Colonic mucosa (tissue), 4 donors: Measurements from ENCODE around the gene CSNK1D. TPM values are rescaled to one million over a fixed set of nuclear protein-coding genes. Genes with fewer than 3 reads are reported as not detected.

ENCODE experiments used
- DNase-seq: peaks from one replicate; pipeline ENCODE4 v3.0.0-alpha.2; 2020
- H3K27ac ChIP-seq: fragments of 200-600 bp; one replicate; pipeline ENCODE4 v1.8.0; 2021
- H3K27me3 ChIP-seq: fragments of 200-600 bp; one replicate; pipeline ENCODE4 v1.8.0; 2021
- H3K36me3 ChIP-seq: fragments of 200-600 bp; one replicate; pipeline ENCODE4 v1.8.0; 2021
- H3K4me1 ChIP-seq: fragments of 200-600 bp; one replicate; pipeline ENCODE4 v1.8.0; 2021; ENCODE audit warnings: mild to moderate bottlenecking
- H3K4me3 ChIP-seq: fragments of 200-600 bp; one replicate; pipeline ENCODE4 v1.8.0; 2021
- H3K9ac ChIP-seq, 2 donors: one replicate each; pipeline ENCODE4 v1.7.0; 2013; ENCODE audit warnings: control low read depth in 2 of 2, low read depth in 2 of 2, low read length in 2 of 2
- H3K9me3 ChIP-seq: fragments of 200-600 bp; one replicate; pipeline ENCODE4 v1.8.0; 2021
- intact Hi-C: fragments of 100-400 bp; cut with DNase I; formaldehyde crosslinking; loops from one replicate; pipeline ENCODE4 v1.14.1; 2022
- total RNA-seq, 2 donors: library from RNA; stranded (reverse); fragmentation: NEBNext Ultra II Directional in 1 of 2; extraction: Animal tissue kit (Norgen Biotek cat#: 25700) in 1 of 2; gene quantifications; one replicate each; pipeline ENCODE4 v1.2.1, GENCODE V29; 2021
- TF ChIP-seq, protein P1 (sequence below): fragments of 200-600 bp; IDR thresholded peaks from one replicate; pipeline ENCODE4 v1.8.0; 2022; ENCODE audit warnings: antibody characterized with exemption, mild to moderate bottlenecking
- donor health status: healthy.
- donor health status: DM: no; HTN: no; CAD: no.
- donor health status: DM: no; HTN: no; CAD: no.

CSNK1D gene
- total RNA-seq, 2 donors from 2014 or later: 136 to 138 TPM

GRCh38 chr17:82316651-82317393 is 43.3 kb upstream of the CSNK1D start:
- no peak overlapping the region for H3K27ac ChIP-seq
- peaks cover 5% of the 10 kb centered on the region for H3K4me1 ChIP-seq
- TF ChIP-seq, protein P1, sequence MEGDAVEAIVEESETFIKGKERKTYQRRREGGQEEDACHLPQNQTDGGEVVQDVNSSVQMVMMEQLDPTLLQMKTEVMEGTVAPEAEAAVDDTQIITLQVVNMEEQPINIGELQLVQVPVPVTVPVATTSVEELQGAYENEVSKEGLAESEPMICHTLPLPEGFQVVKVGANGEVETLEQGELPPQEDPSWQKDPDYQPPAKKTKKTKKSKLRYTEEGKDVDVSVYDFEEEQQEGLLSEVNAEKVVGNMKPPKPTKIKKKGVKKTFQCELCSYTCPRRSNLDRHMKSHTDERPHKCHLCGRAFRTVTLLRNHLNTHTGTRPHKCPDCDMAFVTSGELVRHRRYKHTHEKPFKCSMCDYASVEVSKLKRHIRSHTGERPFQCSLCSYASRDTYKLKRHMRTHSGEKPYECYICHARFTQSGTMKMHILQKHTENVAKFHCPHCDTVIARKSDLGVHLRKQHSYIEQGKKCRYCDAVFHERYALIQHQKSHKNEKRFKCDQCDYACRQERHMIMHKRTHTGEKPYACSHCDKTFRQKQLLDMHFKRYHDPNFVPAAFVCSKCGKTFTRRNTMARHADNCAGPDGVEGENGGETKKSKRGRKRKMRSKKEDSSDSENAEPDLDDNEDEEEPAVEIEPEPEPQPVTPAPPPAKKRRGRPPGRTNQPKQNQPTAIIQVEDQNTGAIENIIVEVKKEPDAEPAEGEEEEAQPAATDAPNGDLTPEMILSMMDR: no peak
- H3K27me3 ChIP-seq: peaks cover 6% of the 10 kb centered on the region
- intact Hi-C loops: no loop called here
- H3K9ac ChIP-seq: peak overlapping the region in 1 of 2 donors; percentile 39
- no peak for DNase-seq
- H3K36me3 ChIP-seq: no peaks in the 10 kb centered on the region
- H3K9me3 ChIP-seq: no peaks in the 10 kb centered on the region
- H3K4me3 ChIP-seq: peak overlapping the region; percentile 13

DNA sequence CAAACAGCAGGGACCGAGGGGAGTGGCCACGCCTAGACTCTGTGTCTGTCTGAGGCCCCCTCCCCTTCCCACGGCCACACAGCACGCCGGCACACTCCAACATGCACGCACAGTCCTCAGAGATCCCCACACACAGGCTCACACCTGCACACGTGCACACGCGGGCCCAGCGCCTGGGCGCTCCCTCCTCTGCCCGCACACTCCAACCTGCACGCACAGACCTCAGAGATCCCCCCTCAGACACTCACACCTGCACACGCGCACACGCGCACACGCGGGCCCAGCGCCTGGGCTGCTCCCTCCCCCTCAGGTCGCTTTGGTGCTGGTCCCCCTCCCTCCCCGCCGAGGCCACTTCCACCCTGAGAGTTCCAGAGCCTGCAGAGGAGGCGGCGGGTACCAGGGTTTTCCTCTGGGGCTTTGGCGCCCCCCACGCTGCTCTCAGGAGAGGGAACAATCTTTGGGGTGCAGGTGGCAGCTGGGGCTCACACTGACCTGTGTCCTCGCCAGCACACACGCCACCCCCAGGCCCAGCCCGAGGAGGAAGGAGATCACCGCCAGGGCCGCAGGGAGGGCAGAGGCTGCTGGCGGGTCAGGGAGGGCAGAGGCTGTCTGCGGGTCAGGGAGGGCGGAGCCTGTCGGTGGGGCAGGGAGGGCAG is 42.3 kb upstream of the CSNK1D start:
- Histone ChIP-seq H3K27me3 (peaks cover 6% of the 10 kb centered on the region), H3K4me3 (no peak overlapping the region), H3K9me3 (no peaks in the 10 kb centered on the region), H3K9ac (peak overlapping the region in 1 of 2 donors; percentile 43), H3K4me1 (no peaks in the 10 kb centered on the region), H3K27ac (no peak overlapping the region), H3K36me3 (no peaks in the 10 kb centered on the region)
- intact Hi-C loops: no loop called here
- TF ChIP-seq, protein P1: no peak
- DNase-seq: no peak

DNA sequence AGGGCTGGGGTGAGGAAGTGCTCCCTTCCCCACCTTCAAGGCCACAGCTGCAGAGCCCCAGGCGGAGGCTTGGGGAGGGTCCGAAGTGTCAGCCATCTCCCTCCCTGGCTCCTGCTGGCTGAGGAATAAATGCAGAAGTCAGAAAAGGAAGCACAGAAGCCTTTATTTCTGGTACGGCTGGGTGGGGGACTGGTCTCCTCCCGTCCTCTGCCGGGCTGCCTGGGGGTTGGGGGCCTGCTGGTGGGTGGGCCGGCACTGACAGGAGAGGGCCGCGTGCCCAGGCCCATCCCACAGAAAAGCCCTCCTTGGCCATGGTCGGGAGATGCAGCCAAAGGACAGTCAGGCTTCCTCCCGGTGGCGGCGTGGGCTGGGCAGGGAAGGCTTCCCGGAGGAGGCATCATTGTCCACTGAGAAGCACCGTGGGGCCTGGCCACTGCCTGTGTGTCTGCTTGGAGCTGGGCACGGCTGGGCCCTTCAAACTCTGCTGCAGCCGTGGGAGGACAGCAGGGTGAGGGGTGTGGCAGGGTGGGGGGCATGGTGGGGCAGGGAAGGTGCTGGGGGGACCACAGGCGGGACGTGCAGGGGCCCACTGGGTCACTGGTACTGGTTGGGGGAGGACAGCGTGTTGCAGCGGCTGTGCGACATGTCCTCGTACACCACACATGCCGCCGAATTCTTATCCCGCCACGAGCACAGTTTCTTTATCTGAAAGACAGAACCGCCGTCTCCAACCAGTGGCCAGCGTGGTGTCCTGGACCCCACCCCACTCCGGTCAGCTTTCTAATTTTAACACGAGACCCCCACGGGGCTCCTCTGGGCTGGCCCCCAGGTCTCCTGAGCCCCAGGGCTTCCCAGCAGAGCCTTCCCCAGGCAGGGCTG is 41.5 kb upstream of the CSNK1D start:
- TF ChIP-seq, protein P1: no peak
- no peaks in the 10 kb centered on the region for H3K9me3 ChIP-seq
- no peaks in the 10 kb centered on the region for H3K36me3 ChIP-seq
- H3K27ac ChIP-seq: no peak overlapping the region
- intact Hi-C loops: no loop called here
- H3K4me1 ChIP-seq: no peaks in the 10 kb centered on the region
- H3K27me3 ChIP-seq: peaks cover 6% of the 10 kb centered on the region
- no peak overlapping the region for H3K9ac ChIP-seq
- no peak overlapping the region for H3K4me3 ChIP-seq
- DNase-seq: no peak

GRCh38 chr17:82314012-82314726 is 40.7 kb upstream of the CSNK1D start:
- no peaks in the 10 kb centered on the region for H3K4me1 ChIP-seq
- no peak overlapping the region for H3K9ac ChIP-seq
- no peaks in the 10 kb centered on the region for H3K36me3 ChIP-seq
- intact Hi-C loops: no loop called here
- peaks cover 6% of the 10 kb centered on the region for H3K27me3 ChIP-seq
- no peaks in the 10 kb centered on the region for H3K9me3 ChIP-seq
- no peak overlapping the region for H3K4me3 ChIP-seq
- no peak for DNase-seq
- no peak overlapping the region for H3K27ac ChIP-seq
- TF ChIP-seq, protein P1: no peak
